ENCODE measurements around the gene GPR6. TPM values are rescaled to one million over a fixed set of nuclear protein-coding genes. Genes with fewer than 3 reads are reported as not detected.

Gene GPR6
- total and polyA plus RNA-seq, 2 of the 8 experiments (the other 6 are each of a cell fraction or from before 2014, with no cell fraction given): 0.18 to 0.37 TPM

- TF ChIP-seq ATF3 (IDR thresholded peaks at IDR 0.05; ENCODE audit: insufficient read depth, low read depth, low read length): no peak
- TF ChIP-seq BCL11A (IDR thresholded peaks at IDR 0.05; ENCODE audit: low read depth in 2 of 2, low read length in 2 of 2): no peak
- no peak for TF ChIP-seq JUN (IDR thresholded peaks at IDR 0.05; ENCODE audit: low read depth, low read length)
Measured at GRCh38 chr6:110002676-110003075, 24.6 kb downstream of the GPR6 start (continued).

All from H1 (cell line).